ENCODE results near the gene TMEM234.

TMEM234 gene

GRCh38 chr1:32197837-32198236 is 24.3 kb downstream of the TMEM234 start:
- no peak for TF ChIP-seq CTCF (IDR thresholded peaks at IDR 0.05; ENCODE audit: low read depth, low read length)
- no peak for DNase-seq (ENCODE audit: extremely low read depth, low read depth)

GRCh38 chr1:32197074-32197473 is 25.1 kb downstream of the TMEM234 start:
- no peak for TF ChIP-seq CTCF (IDR thresholded peaks at IDR 0.05; ENCODE audit: low read depth, low read length)
- no peak for DNase-seq (ENCODE audit: extremely low read depth, low read depth)

GRCh38 chr1:32195972-32196823 is 26.0 kb downstream of the TMEM234 start:
- DNase-seq (ENCODE audit: extremely low read depth, low read depth) = no peak
- no peak for TF ChIP-seq CTCF (IDR thresholded peaks at IDR 0.05; ENCODE audit: low read depth, low read length)

- TF ChIP-seq CTCF (IDR thresholded peaks at IDR 0.05; ENCODE audit: low read depth, low read length) = no peak
- DNase-seq (ENCODE audit: extremely low read depth, low read depth) = no peak
Measured at GRCh38 chr1:32195531-32195930, 26.6 kb downstream of the TMEM234 start.

- no peak for TF ChIP-seq CTCF (IDR thresholded peaks at IDR 0.05; ENCODE audit: low read depth, low read length)
- DNase-seq (ENCODE audit: extremely low read depth, low read depth) = no peak
Measured at GRCh38 chr1:32194984-32195383, 27.2 kb downstream of the TMEM234 start.

- TF ChIP-seq CTCF (IDR thresholded peaks at IDR 0.05; ENCODE audit: low read depth, low read length) = no peak
- DNase-seq (ENCODE audit: extremely low read depth, low read depth) = no peak
Measured at GRCh38 chr1:32192220-32192948, 29.8 kb downstream of the TMEM234 start.

- no peak for TF ChIP-seq CTCF (IDR thresholded peaks at IDR 0.05; ENCODE audit: low read depth, low read length)
- DNase-seq (ENCODE audit: extremely low read depth, low read depth) = no peak
Measured at GRCh38 chr1:32187850-32188249, 34.3 kb downstream of the TMEM234 start.

Measured in AG09319 (cell line).